Measurements from ENCODE around the gene ST8SIA6. TPM values are rescaled to one million over a fixed set of nuclear protein-coding genes. Genes with fewer than 3 reads are reported as not detected.

The ST8SIA6 gene
- total RNA-seq, 1 experiment from 2014 or later = 1.3 TPM

DNA sequence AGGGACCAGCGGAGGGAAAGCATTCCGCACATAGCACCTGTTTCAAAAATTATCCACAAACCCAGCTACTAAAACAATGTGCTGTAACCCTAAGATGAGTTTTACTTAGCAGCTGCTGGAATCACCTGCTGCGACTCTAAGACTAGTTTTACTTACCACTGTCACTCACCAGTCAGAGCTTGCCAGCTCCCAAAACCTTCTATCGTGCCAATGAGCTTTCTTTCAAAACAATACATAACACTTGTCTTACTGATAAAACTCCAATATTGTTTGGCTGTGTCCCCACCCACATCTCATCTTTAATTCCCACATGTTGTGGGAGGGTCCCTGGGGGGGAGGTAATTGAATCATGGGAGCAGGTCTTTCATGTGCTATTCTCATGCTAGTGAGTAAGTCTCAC, 18.4 kb downstream of the ST8SIA6 start:
- DNase-seq (ENCODE audit: low read depth, low spot score) (no peak), ATAC-seq (no peak)
- Histone ChIP-seq H3K9me2 (ENCODE audit: insufficient read depth) (no peaks in the 10 kb centered on the region), H3K27me3 (ENCODE audit: insufficient read depth, low read length) (no peaks in the 10 kb centered on the region), H3K4me3 (replicated peaks in 1 of 2; ENCODE audit: low read depth in 1 of 2, low read length in 2 of 2) (no peak overlapping the region), H3K9ac (ENCODE audit: low read length) (no peak overlapping the region), H4K20me1 (ENCODE audit: insufficient read depth) (no peaks in the 10 kb centered on the region), H2AFZ (ENCODE audit: low read depth, low read length, poor library complexity, severe bottlenecking) (no peak overlapping the region), H3K36me3 (ENCODE audit: control insufficient read depth in 1 of 2, insufficient read depth in 2 of 2, low read length in 2 of 2) (no peaks in the 10 kb centered on the region), H3K27ac (ENCODE audit: low read depth, low read length) (no peak overlapping the region), H3K79me2 (ENCODE audit: insufficient read depth, low read length) (no peaks in the 10 kb centered on the region), H3K4me1 (ENCODE audit: control insufficient read depth in 1 of 2, insufficient read depth in 2 of 2, low read length in 2 of 2) (peaks cover 0 to 3% of the 10 kb centered on the region in 2 experiments; a peak in 1 of 4 replicates), H3K4me2 (ENCODE audit: low read length) (no peak overlapping the region), H3K9me3 (ENCODE audit: control insufficient read depth in 1 of 2, insufficient read depth in 1 of 2, low read depth in 1 of 2, low read length in 2 of 2) (no peaks in the 10 kb centered on the region)
- TF ChIP-seq SP1 (IDR thresholded peaks at IDR 0.05; ENCODE audit: low read depth) = no peak
- TF ChIP-seq POLR2A (IDR thresholded peaks at IDR 0.05; ENCODE audit: borderline replicate concordance, extremely low read depth, insufficient read depth, insufficient read length) = no peak
- TF ChIP-seq JUND (IDR thresholded peaks at IDR 0.05) = no peak
- TF ChIP-seq, protein P1, sequence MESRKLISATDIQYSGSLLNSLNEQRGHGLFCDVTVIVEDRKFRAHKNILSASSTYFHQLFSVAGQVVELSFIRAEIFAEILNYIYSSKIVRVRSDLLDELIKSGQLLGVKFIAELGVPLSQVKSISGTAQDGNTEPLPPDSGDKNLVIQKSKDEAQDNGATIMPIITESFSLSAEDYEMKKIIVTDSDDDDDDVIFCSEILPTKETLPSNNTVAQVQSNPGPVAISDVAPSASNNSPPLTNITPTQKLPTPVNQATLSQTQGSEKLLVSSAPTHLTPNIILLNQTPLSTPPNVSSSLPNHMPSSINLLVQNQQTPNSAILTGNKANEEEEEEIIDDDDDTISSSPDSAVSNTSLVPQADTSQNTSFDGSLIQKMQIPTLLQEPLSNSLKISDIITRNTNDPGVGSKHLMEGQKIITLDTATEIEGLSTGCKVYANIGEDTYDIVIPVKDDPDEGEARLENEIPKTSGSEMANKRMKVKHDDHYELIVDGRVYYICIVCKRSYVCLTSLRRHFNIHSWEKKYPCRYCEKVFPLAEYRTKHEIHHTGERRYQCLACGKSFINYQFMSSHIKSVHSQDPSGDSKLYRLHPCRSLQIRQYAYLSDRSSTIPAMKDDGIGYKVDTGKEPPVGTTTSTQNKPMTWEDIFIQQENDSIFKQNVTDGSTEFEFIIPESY (IDR thresholded peaks at IDR 0.05; ENCODE audit: extremely low read depth, insufficient replicate concordance, low read length) = no peak
- no peak for TF ChIP-seq EZH2 (IDR thresholded peaks at IDR 0.05)
- no peak for TF ChIP-seq SRF (IDR thresholded peaks at IDR 0.05; ENCODE audit: low read depth)
- no peak for TF ChIP-seq TCF7L2 (IDR thresholded peaks at IDR 0.05; ENCODE audit: borderline replicate concordance, extremely low read depth, insufficient read depth, insufficient read length)
- TF ChIP-seq CEBPB (IDR thresholded peaks at IDR 0.05; ENCODE audit: low read depth) = no peak
- no peak for TF ChIP-seq SIN3A (IDR thresholded peaks at IDR 0.05; ENCODE audit: low read depth)
- no peak for TF ChIP-seq YY1 (IDR thresholded peaks at IDR 0.05; ENCODE audit: extremely low read depth, insufficient replicate concordance, low read depth, low read length)
- TF ChIP-seq, protein P2, sequence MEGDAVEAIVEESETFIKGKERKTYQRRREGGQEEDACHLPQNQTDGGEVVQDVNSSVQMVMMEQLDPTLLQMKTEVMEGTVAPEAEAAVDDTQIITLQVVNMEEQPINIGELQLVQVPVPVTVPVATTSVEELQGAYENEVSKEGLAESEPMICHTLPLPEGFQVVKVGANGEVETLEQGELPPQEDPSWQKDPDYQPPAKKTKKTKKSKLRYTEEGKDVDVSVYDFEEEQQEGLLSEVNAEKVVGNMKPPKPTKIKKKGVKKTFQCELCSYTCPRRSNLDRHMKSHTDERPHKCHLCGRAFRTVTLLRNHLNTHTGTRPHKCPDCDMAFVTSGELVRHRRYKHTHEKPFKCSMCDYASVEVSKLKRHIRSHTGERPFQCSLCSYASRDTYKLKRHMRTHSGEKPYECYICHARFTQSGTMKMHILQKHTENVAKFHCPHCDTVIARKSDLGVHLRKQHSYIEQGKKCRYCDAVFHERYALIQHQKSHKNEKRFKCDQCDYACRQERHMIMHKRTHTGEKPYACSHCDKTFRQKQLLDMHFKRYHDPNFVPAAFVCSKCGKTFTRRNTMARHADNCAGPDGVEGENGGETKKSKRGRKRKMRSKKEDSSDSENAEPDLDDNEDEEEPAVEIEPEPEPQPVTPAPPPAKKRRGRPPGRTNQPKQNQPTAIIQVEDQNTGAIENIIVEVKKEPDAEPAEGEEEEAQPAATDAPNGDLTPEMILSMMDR (IDR thresholded peaks at IDR 0.05 in 2 of 3, conservative IDR thresholded peaks at IDR 0.05 in 1 of 3; ENCODE audit: borderline replicate concordance in 1 of 3, insufficient read depth in 1 of 3, low read depth in 2 of 3, low read length in 2 of 3) = no peak
- TF ChIP-seq ATF3 (IDR thresholded peaks at IDR 0.05) = no peak
- TF ChIP-seq, protein P3, sequence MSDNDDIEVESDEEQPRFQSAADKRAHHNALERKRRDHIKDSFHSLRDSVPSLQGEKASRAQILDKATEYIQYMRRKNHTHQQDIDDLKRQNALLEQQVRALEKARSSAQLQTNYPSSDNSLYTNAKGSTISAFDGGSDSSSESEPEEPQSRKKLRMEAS (IDR thresholded peaks at IDR 0.05) = no peak
- BruUV-seq (replicated peaks) = no TSS peak
- POLR2A ChIA-PET = interaction anchor here (1.0 kb wide), 1 partner anchor 11 kb away, joined by 3 read pairs; no protein-coding TSS in a partner anchor
- intact Hi-C loops (cut with micrococcal nuclease) = loop anchor here (10.0 kb wide), 1 partner anchor 159 kb away; no protein-coding TSS in a partner anchor
- CTCF ChIA-PET = no interaction called here
- RAD21 ChIA-PET (ENCODE audit: low non-redundant PET in 1 of 2, low total read pairs in 2 of 2, uncharacterized antibody in 2 of 2, unreplicated experiment in 2 of 2) = no interaction called here

Data from HCT116 (cell line).